KOPT-K1 (cell line): ENCODE data around the gene ARHGAP18.

Experiments used
- H3K27ac ChIP-seq: fragments of 200-600 bp; sonication (generic); 2 replicates; pipeline ENCODE4 v1.5.1; 2016; ENCODE audit warnings: antibody characterized with exemption, mild to moderate bottlenecking, low read depth, low read length; ENCODE audit not compliant: poor library complexity, severe bottlenecking
- H3K36me3 ChIP-seq: fragments of 200-600 bp; sonication (generic); 2 replicates; pipeline ENCODE4 v1.5.1; 2017; ENCODE audit warnings: antibody characterized with exemption, mild to moderate bottlenecking, low read length, moderate library complexity; ENCODE audit not compliant: insufficient read depth
- H3K9me3 ChIP-seq: fragments of 200-600 bp; sonication (generic); 2 replicates; pipeline ENCODE4 v1.5.1; 2017; ENCODE audit warnings: antibody characterized with exemption, low read length, mild to moderate bottlenecking; ENCODE audit not compliant: insufficient read depth, poor library complexity, severe bottlenecking

ARHGAP18 gene

DNA sequence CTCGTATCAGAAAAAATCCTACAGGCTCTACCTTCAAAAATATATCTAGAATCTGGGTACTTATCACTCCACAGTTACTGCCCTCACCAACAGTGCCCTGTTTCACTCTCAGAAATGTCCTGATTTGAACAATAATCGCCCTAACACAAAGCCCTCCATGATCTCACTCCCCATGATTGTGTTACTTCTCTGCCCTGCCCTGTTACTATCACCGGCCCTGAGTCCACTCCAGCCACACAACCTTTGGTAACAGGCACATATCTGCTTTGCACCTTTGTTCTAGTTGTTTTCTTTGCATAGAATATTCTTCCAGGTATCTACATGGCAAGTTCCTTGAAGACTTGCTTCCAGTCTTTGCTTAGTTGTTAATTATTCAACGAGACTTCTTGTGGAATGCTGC is 142.0 kb downstream of the ARHGAP18 start:
- H3K9me3 ChIP-seq, result no peaks in the 10 kb centered on the region
- H3K27ac ChIP-seq, result no peak overlapping the region
- H3K36me3 ChIP-seq, result no peaks in the 10 kb centered on the region

DNA sequence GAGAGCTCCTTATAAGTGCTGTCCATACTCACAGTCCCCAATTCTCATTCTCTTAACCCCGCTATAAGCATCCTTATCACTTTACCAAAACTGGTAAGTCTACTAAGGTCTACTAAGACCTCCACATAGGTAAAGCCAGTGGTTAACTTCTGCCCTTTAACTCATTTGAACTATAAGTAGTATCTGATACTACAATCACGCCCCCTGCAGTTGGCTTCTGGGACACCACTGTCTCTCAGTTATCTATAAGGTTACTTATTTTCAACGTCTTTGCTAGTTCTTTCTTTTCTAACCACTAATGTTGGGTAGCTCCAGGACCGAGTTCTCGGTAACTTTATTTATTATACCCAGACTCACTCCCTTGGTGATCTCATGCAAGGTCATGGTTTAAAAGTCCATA is 142.6 kb downstream of the ARHGAP18 start:
- Histone ChIP-seq H3K9me3 (no peaks in the 10 kb centered on the region), H3K27ac (no peak overlapping the region), H3K36me3 (no peaks in the 10 kb centered on the region)

DNA sequence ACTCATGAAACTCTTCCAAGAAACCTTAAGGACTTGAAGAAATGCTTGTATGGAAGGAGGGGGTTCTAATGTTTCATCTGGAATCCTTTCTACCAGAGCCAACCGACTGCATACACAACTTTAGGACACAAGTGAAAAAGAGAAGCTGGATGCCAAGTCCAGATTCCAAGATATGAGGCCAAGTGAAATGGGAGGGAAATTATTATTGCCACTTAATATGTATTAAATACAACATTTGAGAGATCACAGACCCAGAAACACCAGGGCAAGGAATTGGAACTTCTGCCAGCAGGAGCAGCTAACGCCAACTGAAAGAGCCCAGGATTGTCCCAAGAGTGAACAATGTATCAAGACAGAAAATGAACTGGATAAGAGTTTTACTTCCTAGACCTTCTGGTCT is 144.2 kb downstream of the ARHGAP18 start:
- H3K9me3 ChIP-seq, result no peaks in the 10 kb centered on the region
- no peaks in the 10 kb centered on the region for H3K36me3 ChIP-seq
- H3K27ac ChIP-seq, result no peak overlapping the region

GRCh38 chr6:129565366-129565765 is 144.6 kb downstream of the ARHGAP18 start:
- no peak overlapping the region for H3K27ac ChIP-seq
- no peaks in the 10 kb centered on the region for H3K9me3 ChIP-seq
- H3K36me3 ChIP-seq, result no peaks in the 10 kb centered on the region

DNA sequence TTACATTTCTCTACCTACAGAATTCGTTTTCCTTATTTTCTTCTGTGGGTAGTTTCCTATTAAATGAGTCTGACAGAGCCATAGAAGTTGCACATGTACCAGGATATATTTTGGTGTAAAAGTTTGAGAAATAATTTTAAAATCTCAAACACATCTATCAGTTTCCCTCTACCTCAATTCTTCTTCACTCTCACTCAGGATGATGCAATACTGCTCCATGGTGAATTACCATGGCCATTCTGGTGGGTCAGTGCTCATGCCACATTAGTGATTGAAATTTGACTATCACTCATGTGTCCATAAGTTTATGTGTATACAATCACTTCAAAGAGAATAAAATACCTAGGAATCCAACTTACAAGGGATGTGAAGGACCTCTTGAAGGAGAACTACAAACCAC is 151.7 kb downstream of the ARHGAP18 start:
- Histone ChIP-seq H3K36me3 (no peaks in the 10 kb centered on the region), H3K27ac (no peak overlapping the region)

GRCh38 chr6:129555206-129555832 is 154.7 kb downstream of the ARHGAP18 start:
- Histone ChIP-seq H3K36me3 (no peaks in the 10 kb centered on the region), H3K27ac (no peak overlapping the region), H3K9me3 (no peaks in the 10 kb centered on the region)

More for the DNA sequence above, 151.7 kb downstream of the ARHGAP18 start:
- H3K9me3 ChIP-seq, result no peaks in the 10 kb centered on the region

- Histone ChIP-seq H3K27ac (no peak overlapping the region), H3K36me3 (no peaks in the 10 kb centered on the region), H3K9me3 (no peaks in the 10 kb centered on the region)
These were observed 157.6 kb downstream of the ARHGAP18 start for GRCh38 chr6:129552413-129552812.

DNA sequence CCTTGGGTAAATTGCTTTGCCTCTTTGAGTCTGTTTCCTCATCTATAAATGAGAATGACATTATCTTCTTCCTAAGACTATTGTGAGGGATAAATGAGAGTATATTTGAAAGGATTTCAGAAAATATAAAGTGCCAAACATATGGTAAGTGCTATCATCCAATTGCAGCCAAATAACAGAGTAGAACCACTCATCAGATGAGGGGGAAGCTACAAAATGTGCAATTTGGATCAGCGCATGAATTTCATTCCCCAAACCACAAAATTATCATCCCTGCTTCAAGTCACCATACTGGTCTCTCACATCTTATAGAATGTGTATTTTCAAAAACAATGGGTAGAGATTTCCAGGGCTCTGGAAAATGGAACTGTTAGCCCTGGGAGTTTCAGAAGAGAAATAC is 158.5 kb downstream of the ARHGAP18 start:
- Histone ChIP-seq H3K9me3 (no peaks in the 10 kb centered on the region), H3K36me3 (no peaks in the 10 kb centered on the region), H3K27ac (no peak overlapping the region)

GRCh38 chr6:129546702-129547101 is 163.3 kb downstream of the ARHGAP18 start:
- Histone ChIP-seq H3K36me3 (no peaks in the 10 kb centered on the region), H3K27ac (no peak overlapping the region), H3K9me3 (no peaks in the 10 kb centered on the region)

GRCh38 chr6:129544892-129545612 is 164.9 kb downstream of the ARHGAP18 start:
- H3K9me3 ChIP-seq, result no peaks in the 10 kb centered on the region
- H3K36me3 ChIP-seq, result no peaks in the 10 kb centered on the region
- H3K27ac ChIP-seq, result no peak overlapping the region

GRCh38 chr6:129543981-129544380 is 166.0 kb downstream of the ARHGAP18 start:
- Histone ChIP-seq H3K36me3 (no peaks in the 10 kb centered on the region), H3K27ac (no peak overlapping the region), H3K9me3 (no peaks in the 10 kb centered on the region)

- Histone ChIP-seq H3K9me3 (no peaks in the 10 kb centered on the region), H3K36me3 (no peaks in the 10 kb centered on the region), H3K27ac (no peak overlapping the region)
These were observed 167.3 kb downstream of the ARHGAP18 start for GRCh38 chr6:129542705-129543104.

DNA sequence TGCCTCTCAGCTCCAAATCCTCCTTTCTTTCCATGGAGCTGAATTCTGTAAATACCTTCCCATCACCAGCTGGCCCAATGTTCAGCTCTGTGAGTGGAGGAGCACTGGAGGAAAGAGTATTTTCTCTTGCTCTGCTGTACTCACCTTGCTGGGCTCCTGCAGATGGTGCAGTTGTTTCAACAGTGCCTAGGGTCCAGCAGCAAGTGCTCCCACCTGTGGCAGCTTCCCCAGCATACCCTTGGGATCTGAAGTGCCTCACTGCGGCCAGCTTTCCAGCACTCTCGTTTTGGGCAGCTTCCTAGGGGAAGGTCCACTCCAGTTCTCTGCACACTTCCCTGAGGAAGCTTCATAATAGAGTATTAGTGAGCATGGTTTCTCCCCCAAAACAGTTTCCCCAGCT is 170.9 kb downstream of the ARHGAP18 start:
- Histone ChIP-seq H3K9me3 (no peaks in the 10 kb centered on the region), H3K36me3 (no peaks in the 10 kb centered on the region), H3K27ac (no peak overlapping the region)

DNA sequence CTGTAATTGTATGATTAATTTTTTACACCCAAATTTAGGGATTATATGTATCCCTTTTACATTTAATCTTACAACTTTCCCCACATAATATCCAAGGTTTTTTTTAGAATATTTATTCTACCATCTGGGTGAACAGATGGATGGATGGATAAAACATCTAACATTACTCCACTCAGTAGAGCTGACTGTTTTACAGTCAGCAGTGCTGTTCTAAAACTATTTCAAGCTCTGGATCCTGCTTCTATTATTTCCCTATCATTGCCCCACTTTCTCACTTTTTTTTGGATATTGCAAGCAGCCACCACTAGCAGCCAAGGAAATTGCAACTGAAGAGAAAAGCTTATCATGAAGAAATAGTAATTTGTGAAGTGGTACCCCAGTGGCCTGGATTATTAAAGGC is 173.7 kb downstream of the ARHGAP18 start:
- H3K27ac ChIP-seq, result no peak overlapping the region
- H3K36me3 ChIP-seq, result no peaks in the 10 kb centered on the region

GRCh38 chr6:129534926-129535325 is 175.1 kb downstream of the ARHGAP18 start:
- Histone ChIP-seq H3K9me3 (no peaks in the 10 kb centered on the region), H3K36me3 (no peaks in the 10 kb centered on the region), H3K27ac (no peak overlapping the region)

More for the DNA sequence above, 173.7 kb downstream of the ARHGAP18 start:
- H3K9me3 ChIP-seq, result no peaks in the 10 kb centered on the region
